ENCODE measurements around the gene GRM7.

GRM7 gene

DNA sequence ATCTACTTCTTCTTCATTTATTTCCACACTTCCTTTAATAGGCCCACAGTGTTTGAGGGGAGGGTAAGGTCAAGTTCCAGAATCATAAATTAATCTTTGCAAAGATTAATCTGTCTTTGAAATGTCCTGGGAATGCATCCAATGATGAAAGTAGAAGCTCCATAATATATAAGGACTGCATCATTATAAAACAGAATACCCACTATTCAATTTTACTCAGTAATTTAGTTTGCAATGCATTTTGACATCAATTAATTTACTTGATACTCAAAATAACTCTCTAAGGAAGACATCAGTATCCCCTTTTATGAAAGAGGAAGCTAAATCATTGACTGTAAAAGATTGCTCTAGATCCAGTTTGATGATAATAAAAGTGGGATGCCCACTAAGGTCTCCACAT, 777.2 kb downstream of the GRM7 start:
- H4K12ac ChIP-seq (ENCODE audit: low read depth, low read length) = no peak overlapping the region
- H2BK5ac ChIP-seq (ENCODE audit: low read depth, low read length, poor library complexity) = no peak overlapping the region
- no peak overlapping the region for H2BK12ac ChIP-seq (ENCODE audit: low read length)
- no peaks in the 10 kb centered on the region for H3K4me1 ChIP-seq (ENCODE audit: control insufficient read depth in 1 of 2, insufficient read depth in 2 of 2, low read length in 2 of 2)
- H2AFZ ChIP-seq (ENCODE audit: insufficient read depth, low read length, poor library complexity) = no peak overlapping the region
- H4K91ac ChIP-seq (ENCODE audit: low read depth, low read length) = no peak overlapping the region
- no peaks in the 10 kb centered on the region for H3K27me3 ChIP-seq (ENCODE audit: insufficient read depth, low read length)
- H3K4me3 ChIP-seq (ENCODE audit: low read depth, low read length) = no peak overlapping the region
- no peak overlapping the region for H3K27ac ChIP-seq (ENCODE audit: low read depth, low read length)
- no peak overlapping the region for H3K4ac ChIP-seq (ENCODE audit: low read depth, low read length)
- H3K79me2 ChIP-seq (ENCODE audit: control insufficient read depth, insufficient read depth, low read length, poor library complexity) = no peaks in the 10 kb centered on the region
- no peak overlapping the region for H3K14ac ChIP-seq (ENCODE audit: low read length)
- no peaks in the 10 kb centered on the region for H3K9me3 ChIP-seq (ENCODE audit: insufficient read depth, low read depth, low read length)
- no peak overlapping the region for H2AK5ac ChIP-seq (ENCODE audit: low read length)
- no peak overlapping the region for H4K8ac ChIP-seq (ENCODE audit: low read depth, low read length)
- DNase-seq = no peak
- no peak overlapping the region for H2BK120ac ChIP-seq (ENCODE audit: insufficient read depth, low read length, poor library complexity)
- H3K36me3 ChIP-seq (ENCODE audit: control insufficient read depth in 1 of 2, insufficient read depth in 2 of 2, low read length in 2 of 2) = no peaks in the 10 kb centered on the region
- no peak overlapping the region for H3K4me2 ChIP-seq (ENCODE audit: low read length)
- no peaks in the 10 kb centered on the region for H3K79me1 ChIP-seq (ENCODE audit: low read length)
- no peak overlapping the region for H3K18ac ChIP-seq (ENCODE audit: low read length)
- no peak overlapping the region for H3K23ac ChIP-seq (ENCODE audit: low read length)
- no peak overlapping the region for H3K9ac ChIP-seq (ENCODE audit: low read length)

DNA sequence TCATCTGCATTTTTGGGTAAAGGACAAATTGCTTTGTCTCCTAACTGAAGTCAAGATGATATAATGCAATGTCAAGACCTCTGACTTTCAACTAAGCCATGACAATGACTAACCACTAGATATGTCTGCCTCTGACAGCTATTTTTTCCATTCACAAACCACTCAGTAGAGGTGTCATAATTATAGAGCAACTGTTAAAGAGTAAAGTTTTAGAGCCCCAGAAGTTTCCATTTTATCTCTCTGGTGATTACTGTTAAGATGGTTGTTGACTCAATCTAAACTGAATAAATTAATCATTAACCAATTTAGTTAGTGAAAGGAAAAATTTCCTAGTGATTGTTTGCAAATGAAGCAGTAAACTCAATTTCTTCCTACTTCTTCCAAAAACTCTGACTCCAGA, 779.9 kb downstream of the GRM7 start:
- Histone ChIP-seq H3K14ac (ENCODE audit: low read length) (no peak overlapping the region), H3K23ac (ENCODE audit: low read length) (no peak overlapping the region), H3K36me3 (ENCODE audit: control insufficient read depth in 1 of 2, insufficient read depth in 2 of 2, low read length in 2 of 2) (no peaks in the 10 kb centered on the region), H2BK12ac (ENCODE audit: low read length) (no peak overlapping the region), H3K79me2 (ENCODE audit: control insufficient read depth, insufficient read depth, low read length, poor library complexity) (no peaks in the 10 kb centered on the region), H3K18ac (ENCODE audit: low read length) (no peak overlapping the region), H2BK5ac (ENCODE audit: low read depth, low read length, poor library complexity) (no peak overlapping the region), H2AK5ac (ENCODE audit: low read length) (no peak overlapping the region), H3K27ac (ENCODE audit: low read depth, low read length) (no peak overlapping the region), H3K4me3 (ENCODE audit: low read depth, low read length) (no peak overlapping the region), H3K4me2 (ENCODE audit: low read length) (no peak overlapping the region), H2BK120ac (ENCODE audit: insufficient read depth, low read length, poor library complexity) (no peak overlapping the region), H3K27me3 (ENCODE audit: insufficient read depth, low read length) (no peaks in the 10 kb centered on the region), H3K4ac (ENCODE audit: low read depth, low read length) (no peak overlapping the region), H4K12ac (ENCODE audit: low read depth, low read length) (no peak overlapping the region), H3K9me3 (ENCODE audit: insufficient read depth, low read depth, low read length) (no peaks in the 10 kb centered on the region), H4K8ac (ENCODE audit: low read depth, low read length) (no peak overlapping the region), H2AFZ (ENCODE audit: insufficient read depth, low read length, poor library complexity) (no peak overlapping the region), H3K9ac (ENCODE audit: low read length) (no peak overlapping the region), H4K91ac (ENCODE audit: low read depth, low read length) (no peak overlapping the region), H3K4me1 (ENCODE audit: control insufficient read depth in 1 of 2, insufficient read depth in 2 of 2, low read length in 2 of 2) (no peaks in the 10 kb centered on the region), H3K79me1 (ENCODE audit: low read length) (no peaks in the 10 kb centered on the region)
- DNase-seq = no peak

DNA sequence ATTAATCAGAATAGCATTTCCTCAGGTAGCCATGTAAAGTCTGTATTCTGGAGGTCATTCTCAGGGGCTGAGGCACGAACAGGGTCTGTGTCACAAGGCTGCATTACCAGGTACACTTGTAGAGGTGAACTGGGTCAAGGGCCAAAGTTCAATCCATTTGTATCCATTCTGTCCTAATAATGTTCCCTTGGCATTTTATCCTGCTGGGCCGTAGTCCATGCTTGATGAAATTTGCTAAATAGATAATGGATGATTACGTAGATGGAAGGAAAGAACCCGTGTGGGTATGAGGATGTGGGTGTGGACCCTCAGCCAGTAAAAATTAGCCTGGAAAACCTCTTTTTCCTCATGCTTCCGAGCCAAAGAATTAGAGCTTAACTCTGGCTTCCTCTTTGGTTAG, 785.9 kb downstream of the GRM7 start:
- DNase-seq = no peak
- Histone ChIP-seq H2BK120ac (ENCODE audit: insufficient read depth, low read length, poor library complexity) (no peak overlapping the region), H2AK5ac (ENCODE audit: low read length) (no peak overlapping the region), H3K27ac (ENCODE audit: low read depth, low read length) (no peak overlapping the region), H4K91ac (ENCODE audit: low read depth, low read length) (no peak overlapping the region), H3K18ac (ENCODE audit: low read length) (no peak overlapping the region), H3K14ac (ENCODE audit: low read length) (no peak overlapping the region), H3K79me1 (ENCODE audit: low read length) (no peaks in the 10 kb centered on the region), H2BK12ac (ENCODE audit: low read length) (no peak overlapping the region), H4K8ac (ENCODE audit: low read depth, low read length) (no peak overlapping the region), H3K23ac (ENCODE audit: low read length) (no peak overlapping the region), H3K4me1 (ENCODE audit: control insufficient read depth in 1 of 2, insufficient read depth in 2 of 2, low read length in 2 of 2) (no peaks in the 10 kb centered on the region), H2BK5ac (ENCODE audit: low read depth, low read length, poor library complexity) (no peak overlapping the region), H3K36me3 (ENCODE audit: control insufficient read depth in 1 of 2, insufficient read depth in 2 of 2, low read length in 2 of 2) (no peaks in the 10 kb centered on the region), H3K4ac (ENCODE audit: low read depth, low read length) (no peak overlapping the region), H2AFZ (ENCODE audit: insufficient read depth, low read length, poor library complexity) (no peak overlapping the region), H3K4me3 (ENCODE audit: low read depth, low read length) (no peak overlapping the region), H3K79me2 (ENCODE audit: control insufficient read depth, insufficient read depth, low read length, poor library complexity) (no peaks in the 10 kb centered on the region), H3K9ac (ENCODE audit: low read length) (no peak overlapping the region), H3K4me2 (ENCODE audit: low read length) (no peak overlapping the region), H3K27me3 (ENCODE audit: insufficient read depth, low read length) (no peaks in the 10 kb centered on the region), H3K9me3 (ENCODE audit: insufficient read depth, low read depth, low read length) (no peaks in the 10 kb centered on the region), H4K12ac (ENCODE audit: low read depth, low read length) (no peak overlapping the region)
- WGBS (ENCODE audit: extremely low coverage, insufficient coverage, insufficient read length) = no CpG with 5 or more reads among the region's 5 CpGs

DNA sequence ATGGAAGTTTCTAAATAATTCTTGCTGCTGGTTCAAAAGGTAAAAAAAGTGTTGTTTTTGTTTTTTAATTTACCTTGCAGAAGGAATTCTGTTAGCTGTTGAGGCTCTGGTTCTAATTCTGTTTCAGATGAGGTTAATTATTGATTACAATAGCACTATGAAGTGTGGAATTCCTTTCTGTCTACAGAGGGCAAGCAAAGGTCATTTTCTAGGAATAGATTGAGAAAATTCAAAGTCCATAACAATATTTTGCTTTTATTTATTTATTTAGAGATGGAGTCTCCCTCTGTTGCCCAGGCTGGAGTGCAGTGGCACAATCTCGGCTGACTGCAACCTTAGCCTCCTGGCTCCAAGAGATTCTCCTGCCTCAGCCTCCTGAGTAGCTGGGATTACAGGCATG, 789.6 kb downstream of the GRM7 start:
- no peak overlapping the region for H2BK5ac ChIP-seq (ENCODE audit: low read depth, low read length, poor library complexity)
- no peak overlapping the region for H3K23ac ChIP-seq (ENCODE audit: low read length)
- no peak overlapping the region for H3K18ac ChIP-seq (ENCODE audit: low read length)
- no peak overlapping the region for H3K27ac ChIP-seq (ENCODE audit: low read depth, low read length)
- H3K14ac ChIP-seq (ENCODE audit: low read length) = no peak overlapping the region
- H2BK120ac ChIP-seq (ENCODE audit: insufficient read depth, low read length, poor library complexity) = no peak overlapping the region
- DNase-seq = no peak
- no peaks in the 10 kb centered on the region for H3K79me2 ChIP-seq (ENCODE audit: control insufficient read depth, insufficient read depth, low read length, poor library complexity)
- no peaks in the 10 kb centered on the region for H3K79me1 ChIP-seq (ENCODE audit: low read length)
- no peak overlapping the region for H2AK5ac ChIP-seq (ENCODE audit: low read length)
- no peaks in the 10 kb centered on the region for H3K27me3 ChIP-seq (ENCODE audit: insufficient read depth, low read length)
- H4K12ac ChIP-seq (ENCODE audit: low read depth, low read length) = no peak overlapping the region
- H3K36me3 ChIP-seq (ENCODE audit: control insufficient read depth in 1 of 2, insufficient read depth in 2 of 2, low read length in 2 of 2) = no peaks in the 10 kb centered on the region
- H3K4me2 ChIP-seq (ENCODE audit: low read length) = no peak overlapping the region
- H3K4ac ChIP-seq (ENCODE audit: low read depth, low read length) = no peak overlapping the region
- no peaks in the 10 kb centered on the region for H3K9me3 ChIP-seq (ENCODE audit: insufficient read depth, low read depth, low read length)
- no peak overlapping the region for H2BK12ac ChIP-seq (ENCODE audit: low read length)
- H3K9ac ChIP-seq (ENCODE audit: low read length) = no peak overlapping the region
- no peaks in the 10 kb centered on the region for H3K4me1 ChIP-seq (ENCODE audit: control insufficient read depth in 1 of 2, insufficient read depth in 2 of 2, low read length in 2 of 2)
- no peak overlapping the region for H4K8ac ChIP-seq (ENCODE audit: low read depth, low read length)
- no peak overlapping the region for H3K4me3 ChIP-seq (ENCODE audit: low read depth, low read length)
- H4K91ac ChIP-seq (ENCODE audit: low read depth, low read length) = no peak overlapping the region
- H2AFZ ChIP-seq (ENCODE audit: insufficient read depth, low read length, poor library complexity) = no peak overlapping the region
- no CpG with 5 or more reads among the region's 1 CpG for WGBS (ENCODE audit: extremely low coverage, insufficient coverage, insufficient read length)

DNA sequence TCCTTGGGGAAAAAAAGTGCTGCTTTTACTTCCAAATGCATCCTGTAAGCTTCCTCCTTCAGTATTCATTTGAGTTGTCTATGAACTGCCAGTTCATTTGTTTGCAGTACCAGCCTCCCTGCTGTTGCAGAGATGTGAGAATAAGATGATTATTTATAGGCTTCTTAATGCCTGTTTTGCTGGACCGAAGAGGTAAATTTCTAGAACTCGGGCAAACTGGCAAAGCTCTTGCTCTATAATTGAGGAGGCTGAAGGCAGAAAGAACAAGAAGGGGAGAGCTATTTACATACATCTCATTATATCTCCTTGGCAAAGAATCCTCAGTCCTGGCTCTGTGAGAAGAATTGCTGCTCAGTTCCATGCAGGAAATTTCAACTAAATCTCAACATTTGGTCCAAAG, 790.4 kb downstream of the GRM7 start:
- Histone ChIP-seq H3K79me1 (ENCODE audit: low read length) (no peaks in the 10 kb centered on the region), H2AK5ac (ENCODE audit: low read length) (no peak overlapping the region), H3K79me2 (ENCODE audit: control insufficient read depth, insufficient read depth, low read length, poor library complexity) (no peaks in the 10 kb centered on the region), H3K9me3 (ENCODE audit: insufficient read depth, low read depth, low read length) (no peaks in the 10 kb centered on the region), H4K12ac (ENCODE audit: low read depth, low read length) (no peak overlapping the region), H3K23ac (ENCODE audit: low read length) (no peak overlapping the region), H3K4ac (ENCODE audit: low read depth, low read length) (no peak overlapping the region), H3K4me3 (ENCODE audit: low read depth, low read length) (no peak overlapping the region), H3K36me3 (ENCODE audit: control insufficient read depth in 1 of 2, insufficient read depth in 2 of 2, low read length in 2 of 2) (no peaks in the 10 kb centered on the region), H2AFZ (ENCODE audit: insufficient read depth, low read length, poor library complexity) (no peak overlapping the region), H4K91ac (ENCODE audit: low read depth, low read length) (no peak overlapping the region), H3K14ac (ENCODE audit: low read length) (no peak overlapping the region), H3K9ac (ENCODE audit: low read length) (no peak overlapping the region), H2BK5ac (ENCODE audit: low read depth, low read length, poor library complexity) (no peak overlapping the region), H3K27me3 (ENCODE audit: insufficient read depth, low read length) (no peaks in the 10 kb centered on the region), H2BK120ac (ENCODE audit: insufficient read depth, low read length, poor library complexity) (no peak overlapping the region), H3K18ac (ENCODE audit: low read length) (no peak overlapping the region), H4K8ac (ENCODE audit: low read depth, low read length) (no peak overlapping the region), H3K27ac (ENCODE audit: low read depth, low read length) (no peak overlapping the region), H3K4me1 (ENCODE audit: control insufficient read depth in 1 of 2, insufficient read depth in 2 of 2, low read length in 2 of 2) (peaks cover 0 to 2% of the 10 kb centered on the region in 2 experiments), H3K4me2 (ENCODE audit: low read length) (no peak overlapping the region), H2BK12ac (ENCODE audit: low read length) (no peak overlapping the region)
- DNase-seq = no peak
- no CpG with 5 or more reads among the region's 2 CpGs for WGBS (ENCODE audit: extremely low coverage, insufficient coverage, insufficient read length)
